GM21367 (cell line): ENCODE measurements around the gene EPHB4.
"Not testable (repeated sequence)": the region's sequence is repeated elsewhere in the genome, so short reads cannot be mapped to it uniquely, and the experiment has no call there.

Source experiments
- ATAC-seq: cut with Tn5 transposase; IDR thresholded peaks from one replicate; pipeline ENCODE4 v1.9.1; 2021; ENCODE audit not compliant: unreplicated experiment

Gene EPHB4

GRCh38 chr7:100791881-100792666 is 35.2 kb downstream of the EPHB4 start:
- no peak for ATAC-seq

- ATAC-seq: no peak
Measured at GRCh38 chr7:100789055-100789454, 38.3 kb downstream of the EPHB4 start.

GRCh38 chr7:100786323-100786722 is 41.0 kb downstream of the EPHB4 start:
- ATAC-seq: no peak

- ATAC-seq: no peak
Measured at GRCh38 chr7:100785878-100786277, 41.4 kb downstream of the EPHB4 start.

GRCh38 chr7:100783804-100784203 is 43.5 kb downstream of the EPHB4 start:
- ATAC-seq: no peak

GRCh38 chr7:100781255-100781654 is 46.1 kb downstream of the EPHB4 start:
- no peak for ATAC-seq

- no peak for ATAC-seq
Measured at GRCh38 chr7:100779359-100779758, 48.0 kb downstream of the EPHB4 start.

GRCh38 chr7:100778061-100778621 is 49.2 kb downstream of the EPHB4 start:
- ATAC-seq: no peak

- ATAC-seq: no peak
Measured at GRCh38 chr7:100773491-100773890, 53.8 kb downstream of the EPHB4 start.

GRCh38 chr7:100768784-100769183 is 58.5 kb downstream of the EPHB4 start:
- no peak for ATAC-seq

GRCh38 chr7:100765250-100765649 is 62.1 kb downstream of the EPHB4 start:
- no peak for ATAC-seq

GRCh38 chr7:100764841-100765240 is 62.5 kb downstream of the EPHB4 start:
- ATAC-seq: no peak

GRCh38 chr7:100763556-100764140 is 63.7 kb downstream of the EPHB4 start:
- no peak for ATAC-seq

GRCh38 chr7:100762841-100763240 is 64.5 kb downstream of the EPHB4 start:
- not testable (repeated sequence) for ATAC-seq

GRCh38 chr7:100759357-100760171 is 67.8 kb downstream of the EPHB4 start:
- no peak for ATAC-seq

- ATAC-seq: no peak
Measured at GRCh38 chr7:100753750-100754149, 73.6 kb downstream of the EPHB4 start.

GRCh38 chr7:100752994-100753393 is 74.3 kb downstream of the EPHB4 start:
- no peak for ATAC-seq
